AG09309 (cell line): ENCODE measurements around the gene PASK.
A peak's percentile ranks its signal among the peaks of the same experiment; 100 is the strongest.
"Not testable (repeated sequence)": the region's sequence is repeated elsewhere in the genome, so short reads cannot be mapped to it uniquely, and the experiment has no call there.

Experiments used
- DNase-seq: peaks from one replicate; pipeline ENCODE4 v3.0.0-alpha.2; 2010; ENCODE audit warnings: low read depth
- H3K4me3 ChIP-seq: 2 replicates; pipeline ENCODE4 v1.5.1; 2011; ENCODE audit warnings: mild to moderate bottlenecking, low read depth, low read length, moderate library complexity; ENCODE audit not compliant: control insufficient read depth
- CTCF ChIP-seq: IDR thresholded peaks from 2 replicates; pipeline ENCODE4 v1.5.1; 2011; ENCODE audit warnings: mild to moderate bottlenecking, low read depth, low read length, inconsistent platforms; ENCODE audit not compliant: insufficient read depth, control insufficient read depth; ENCODE audit errors: missing control alignments

Gene PASK

DNA sequence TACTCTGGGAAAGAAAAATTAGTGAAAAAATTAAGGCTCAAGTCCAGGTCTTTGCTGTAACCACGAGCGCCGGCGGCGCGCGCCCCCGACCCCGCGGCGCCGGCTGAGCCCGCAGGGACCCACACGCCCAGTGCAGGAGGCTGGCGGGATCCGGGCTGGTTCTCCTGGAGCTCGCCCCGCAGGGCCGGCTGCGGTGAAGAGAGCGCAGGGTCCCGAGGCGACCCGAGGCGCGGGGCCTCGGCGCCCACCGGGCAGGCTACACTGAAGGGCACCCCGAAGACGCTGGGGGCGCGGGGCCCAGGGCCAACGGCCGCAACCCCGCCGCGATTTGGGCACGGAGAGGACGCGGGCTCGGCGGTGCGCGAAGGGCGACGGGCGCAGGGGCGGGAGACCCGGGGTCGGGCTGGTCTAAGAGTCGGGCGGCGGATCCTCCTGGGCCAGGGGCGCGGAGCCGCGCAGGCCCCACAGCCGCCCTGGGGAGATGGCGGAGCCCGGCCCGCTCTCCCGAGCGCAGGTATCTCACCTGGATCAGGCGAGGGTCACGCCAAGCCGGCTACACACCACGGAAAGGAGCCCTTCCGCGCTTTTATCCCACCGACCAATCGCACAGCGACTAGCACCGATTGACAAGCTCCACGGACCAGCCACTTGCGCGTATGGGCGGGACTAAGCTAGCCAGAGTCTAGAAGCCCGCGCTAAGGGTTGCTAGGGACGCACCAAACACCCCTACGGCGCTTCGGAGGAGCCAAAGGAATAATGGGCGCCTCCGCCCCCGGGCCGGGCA, at the start of gene PASK:
PASK (minus strand) TSS at position 582 of the 784 bp plus-strand sequence. CDS start 6,440 bp downstream, outside the sequence.
- peak within 1 kb of the TSS; percentile 84 for H3K4me3 ChIP-seq
- peak; percentile 58 for DNase-seq

GRCh38 chr2:241198381-241199279, 49.4 kb upstream of the PASK start:
- no peak for TF ChIP-seq CTCF
- H3K4me3 ChIP-seq = no peak overlapping the region
- DNase-seq = no peak

More for the DNA sequence above, at the start of gene PASK:
- no peak for TF ChIP-seq CTCF

DNA sequence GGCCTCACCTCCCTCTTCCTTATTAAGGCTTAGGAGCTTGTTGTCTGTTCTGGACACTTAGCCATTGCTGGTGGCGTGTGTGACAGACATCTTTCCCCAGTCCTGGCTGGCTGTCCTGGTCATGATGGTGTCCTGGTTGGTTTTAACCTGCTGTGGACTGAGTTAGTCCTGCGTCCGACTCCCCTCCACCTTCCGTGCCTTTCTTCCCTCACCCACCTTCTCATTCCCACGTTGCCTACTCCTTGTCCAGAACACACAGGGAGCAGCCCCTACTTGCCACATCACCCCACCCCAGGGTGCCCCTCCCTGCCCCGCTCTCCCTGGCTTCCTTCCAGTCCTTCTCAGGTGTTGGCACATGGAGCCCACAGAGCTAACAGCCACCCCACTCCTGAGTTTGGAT, 48.7 kb upstream of the PASK start:
- TF ChIP-seq CTCF = no peak
- H3K4me3 ChIP-seq = no peak overlapping the region
- DNase-seq = no peak

- not testable (repeated sequence) for H3K4me3 ChIP-seq, DNase-seq
These were observed 48.0 kb upstream of the PASK start for GRCh38 chr2:241197246-241197645.

- H3K4me3 ChIP-seq = no peak overlapping the region
- no peak for DNase-seq
- TF ChIP-seq CTCF = no peak
These were observed 46.3 kb upstream of the PASK start for GRCh38 chr2:241195506-241196130.

GRCh38 chr2:241194811-241195210, 45.5 kb upstream of the PASK start:
- TF ChIP-seq CTCF = no peak
- DNase-seq = no peak
- no peak overlapping the region for H3K4me3 ChIP-seq
